Right atrium auricular region (tissue), 2 donors: ENCODE data around the gene SLC35E1. TPM values are rescaled to one million over a fixed set of nuclear protein-coding genes. Genes with fewer than 3 reads are reported as not detected.

Experiments used
- DNase-seq: peaks from one replicate; pipeline ENCODE4 v3.0.0-alpha.2; 2019; ENCODE audit warnings: low spot score
- H3K27ac ChIP-seq, 2 donors: fragments of 200-600 bp; sonication (generic); 1 replicate in 1 of 2; 2 replicates in 1 of 2; pipeline ENCODE4 v1.5.1; 2016 to 2019
- H3K27me3 ChIP-seq, 2 donors: fragments of 200-600 bp; sonication (generic); one replicate each; pipeline versions ENCODE4 v1.5.1 to v1.6.0; 2017 to 2019
- H3K36me3 ChIP-seq: fragments of 200-600 bp; sonication (generic); one replicate; pipeline ENCODE4 v1.5.1; 2016
- H3K4me1 ChIP-seq, 2 donors: fragments of 200-600 bp; sonication (generic); one replicate each; pipeline versions ENCODE4 v1.5.1 to v1.6.0; 2017 to 2019
- H3K4me3 ChIP-seq, 2 donors: fragments of 200-600 bp; sonication (generic); 1 replicate in 1 of 2; 2 replicates in 1 of 2; pipeline ENCODE4 v1.5.1; 2017 to 2019; ENCODE audit warnings: mild to moderate bottlenecking in 1 of 2, moderate library complexity in 1 of 2
- H3K9me3 ChIP-seq, 2 donors: fragments of 200-600 bp; sonication (generic); one replicate each; pipeline ENCODE4 v1.5.1; 2019
- total RNA-seq, 2 donors: library from RNA; depleted of rRNA; stranded (reverse); fragments of >200 nt; gene quantifications; one replicate each; pipeline ENCODE4 v1.1.0, GENCODE V29; 2016
- TF ChIP-seq, protein P1 (sequence below), 2 donors: fragments of 200-600 bp; sonication (generic); IDR thresholded peaks; one replicate each; pipeline ENCODE4 v1.5.1; 2019; ENCODE audit warnings: antibody characterized with exemption in 2 of 2

SLC35E1 gene
- total RNA-seq, 2 donors from 2014 or later = 27.5 to 34.9 TPM

DNA sequence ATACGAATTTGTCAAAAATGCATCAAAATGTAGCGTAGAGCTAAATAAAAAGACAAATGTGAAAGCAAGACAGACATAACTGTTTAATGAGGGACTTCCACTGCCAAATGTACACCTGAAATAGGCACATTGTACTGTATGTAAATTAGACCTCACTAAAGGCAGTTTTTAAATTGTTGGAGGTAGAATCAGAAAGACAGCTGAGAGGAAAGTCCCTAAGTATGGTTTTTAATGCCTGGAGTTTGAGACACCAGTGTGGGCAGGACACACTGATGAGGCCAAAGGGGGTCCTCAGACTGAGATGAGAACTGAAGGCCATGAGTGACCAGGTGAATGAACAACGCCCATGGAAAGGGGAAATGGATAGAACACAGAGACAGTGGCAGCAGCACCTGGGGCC lies 32.9 kb upstream of the SLC35E1 start:
- peaks cover 0 to 64% of the 10 kb centered on the region in 2 donors for H3K4me1 ChIP-seq
- TF ChIP-seq, protein P1, sequence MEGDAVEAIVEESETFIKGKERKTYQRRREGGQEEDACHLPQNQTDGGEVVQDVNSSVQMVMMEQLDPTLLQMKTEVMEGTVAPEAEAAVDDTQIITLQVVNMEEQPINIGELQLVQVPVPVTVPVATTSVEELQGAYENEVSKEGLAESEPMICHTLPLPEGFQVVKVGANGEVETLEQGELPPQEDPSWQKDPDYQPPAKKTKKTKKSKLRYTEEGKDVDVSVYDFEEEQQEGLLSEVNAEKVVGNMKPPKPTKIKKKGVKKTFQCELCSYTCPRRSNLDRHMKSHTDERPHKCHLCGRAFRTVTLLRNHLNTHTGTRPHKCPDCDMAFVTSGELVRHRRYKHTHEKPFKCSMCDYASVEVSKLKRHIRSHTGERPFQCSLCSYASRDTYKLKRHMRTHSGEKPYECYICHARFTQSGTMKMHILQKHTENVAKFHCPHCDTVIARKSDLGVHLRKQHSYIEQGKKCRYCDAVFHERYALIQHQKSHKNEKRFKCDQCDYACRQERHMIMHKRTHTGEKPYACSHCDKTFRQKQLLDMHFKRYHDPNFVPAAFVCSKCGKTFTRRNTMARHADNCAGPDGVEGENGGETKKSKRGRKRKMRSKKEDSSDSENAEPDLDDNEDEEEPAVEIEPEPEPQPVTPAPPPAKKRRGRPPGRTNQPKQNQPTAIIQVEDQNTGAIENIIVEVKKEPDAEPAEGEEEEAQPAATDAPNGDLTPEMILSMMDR (IDR thresholded peaks at IDR 0.05) = no peak
- H3K27ac ChIP-seq = peak overlapping the region in 1 of 2 donors; percentile 45
- DNase-seq = no peak
- H3K36me3 ChIP-seq = no peaks in the 10 kb centered on the region
- H3K4me3 ChIP-seq = no peak overlapping the region
- H3K27me3 ChIP-seq = no peaks in the 10 kb centered on the region
- H3K9me3 ChIP-seq = no peaks in the 10 kb centered on the region

GRCh38 chr19:16604615-16605014 lies 32.4 kb upstream of the SLC35E1 start:
- DNase-seq = no peak
- Histone ChIP-seq H3K27me3 (no peaks in the 10 kb centered on the region), H3K9me3 (no peaks in the 10 kb centered on the region), H3K4me1 (peaks cover 0 to 69% of the 10 kb centered on the region in 2 donors), H3K4me3 (no peak overlapping the region), H3K36me3 (no peaks in the 10 kb centered on the region), H3K27ac (no peak overlapping the region)
- TF ChIP-seq, protein P1 (IDR thresholded peaks at IDR 0.05) = no peak

DNA sequence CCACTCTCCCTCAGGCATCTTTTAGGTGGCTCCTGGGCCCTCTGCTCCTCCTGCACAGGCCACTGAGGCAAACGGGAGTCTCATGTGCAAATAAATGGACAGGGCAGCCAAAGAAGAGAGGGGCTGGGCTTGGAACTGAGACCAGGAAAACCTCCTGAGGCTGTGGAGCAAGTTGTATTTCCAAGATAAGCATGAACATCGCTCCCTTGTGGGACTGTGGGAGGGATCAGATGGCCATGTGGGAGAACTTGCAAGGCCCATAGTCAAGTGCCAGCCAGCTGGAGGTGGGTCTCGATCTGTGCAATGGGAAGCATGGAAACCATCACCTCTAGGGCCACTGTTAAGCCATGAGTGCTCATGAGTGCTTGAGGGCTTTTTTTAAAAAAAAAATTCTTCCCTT lies 30.9 kb upstream of the SLC35E1 start:
- TF ChIP-seq, protein P1 (IDR thresholded peaks at IDR 0.05) = no peak
- Histone ChIP-seq H3K27me3 (no peaks in the 10 kb centered on the region), H3K4me1 (peaks cover 0 to 75% of the 10 kb centered on the region in 2 donors)

GRCh38 chr19:16601378-16602052 lies 29.3 kb upstream of the SLC35E1 start:
- no peak for DNase-seq
- H3K4me1 ChIP-seq = peaks cover 0 to 73% of the 10 kb centered on the region in 2 donors
- H3K9me3 ChIP-seq = no peaks in the 10 kb centered on the region
- H3K36me3 ChIP-seq = no peaks in the 10 kb centered on the region
- H3K27ac ChIP-seq = peak overlapping the region; percentile 7 to 61
- no peak overlapping the region for H3K4me3 ChIP-seq
- TF ChIP-seq, protein P1 (IDR thresholded peaks at IDR 0.05) = no peak
- H3K27me3 ChIP-seq = no peaks in the 10 kb centered on the region

More for the DNA sequence above, 30.9 kb upstream of the SLC35E1 start:
- DNase-seq = no peak
- no peaks in the 10 kb centered on the region for H3K36me3 ChIP-seq
- no peak overlapping the region for H3K27ac ChIP-seq
- no peak overlapping the region for H3K4me3 ChIP-seq
- no peaks in the 10 kb centered on the region for H3K9me3 ChIP-seq

GRCh38 chr19:16600824-16601223 lies 28.6 kb upstream of the SLC35E1 start:
- Histone ChIP-seq H3K9me3 (no peaks in the 10 kb centered on the region), H3K36me3 (no peaks in the 10 kb centered on the region), H3K4me3 (no peak overlapping the region), H3K27me3 (no peaks in the 10 kb centered on the region), H3K4me1 (peaks cover 0 to 68% of the 10 kb centered on the region in 2 donors), H3K27ac (peak overlapping the region; percentile 7 to 61)
- no peak for DNase-seq
- TF ChIP-seq, protein P1 (IDR thresholded peaks at IDR 0.05) = no peak
